ENCODE data around the gene RHBDD1. TPM values are rescaled to one million over a fixed set of nuclear protein-coding genes. Genes with fewer than 3 reads are reported as not detected.

Gene RHBDD1
- polyA plus RNA-seq, 1 donor from 2014 or later: 5.4 TPM

GRCh38 chr2:226984750-226985582, 149.1 kb downstream of the RHBDD1 start:
- Histone ChIP-seq H2AFZ (ENCODE audit: low read depth, low read length) (peak overlapping the region; percentile 31), H3K9me2 (ENCODE audit: insufficient read depth, low read length) (no peaks in the 10 kb centered on the region), H3K9ac (ENCODE audit: low read length) (peak overlapping the region; percentile 30), H3K9me3 (ENCODE audit: low read length) (no peaks in the 10 kb centered on the region), H3F3A (ENCODE audit: insufficient read depth, low read length, poor library complexity, severe bottlenecking) (no peaks in the 10 kb centered on the region), H3K36me3 (ENCODE audit: insufficient read depth, low read length) (no peaks in the 10 kb centered on the region), H3K4me3 (ENCODE audit: low read length) (no peak overlapping the region), H4K20me1 (ENCODE audit: insufficient read depth) (no peaks in the 10 kb centered on the region), H3K79me2 (replicated peaks; ENCODE audit: insufficient read depth, low read length) (no peaks in the 10 kb centered on the region), H3K27me3 (ENCODE audit: insufficient read depth, low read depth, low read length) (no peaks in the 10 kb centered on the region), H3K4me2 (ENCODE audit: low read length) (no peak overlapping the region), H3K27ac (ENCODE audit: low read length) (peak overlapping the region; percentile 73)
- TF ChIP-seq SMC3 (conservative IDR thresholded peaks at IDR 0.05; ENCODE audit: poor library complexity): peak; percentile 99
- TF ChIP-seq MXI1 (conservative IDR thresholded peaks at IDR 0.05; ENCODE audit: poor library complexity, severe bottlenecking): no peak
- peak; percentile 94 for TF ChIP-seq CTCF (IDR thresholded peaks at IDR 0.05; ENCODE audit: poor library complexity, severe bottlenecking)
- peak; percentile 52 for TF ChIP-seq EP300 (conservative IDR thresholded peaks at IDR 0.05; ENCODE audit: poor library complexity, severe bottlenecking)
- no peak for TF ChIP-seq EZH2 (IDR thresholded peaks at IDR 0.05; ENCODE audit: borderline replicate concordance, insufficient read depth, low read length, poor library complexity, severe bottlenecking)
- TF ChIP-seq REST (IDR thresholded peaks at IDR 0.05; ENCODE audit: borderline replicate concordance): peak; percentile 61
- peak; percentile 55 for TF ChIP-seq POLR2AphosphoS5 (IDR thresholded peaks at IDR 0.05)
- peak; percentile 97 for TF ChIP-seq RAD21 (conservative IDR thresholded peaks at IDR 0.05)
- TF ChIP-seq TAF1 (IDR thresholded peaks at IDR 0.05; ENCODE audit: low read depth): no peak

- no peaks in the 10 kb centered on the region for H3K9me3 ChIP-seq (ENCODE audit: low read length)
- no peak overlapping the region for H3K4me2 ChIP-seq (ENCODE audit: low read length)
- H3K9me2 ChIP-seq (ENCODE audit: insufficient read depth, low read length): no peaks in the 10 kb centered on the region
- no peak for TF ChIP-seq EP300 (conservative IDR thresholded peaks at IDR 0.05; ENCODE audit: poor library complexity, severe bottlenecking)
- TF ChIP-seq EZH2 (IDR thresholded peaks at IDR 0.05; ENCODE audit: borderline replicate concordance, insufficient read depth, low read length, poor library complexity, severe bottlenecking): no peak
- no peak for TF ChIP-seq MXI1 (conservative IDR thresholded peaks at IDR 0.05; ENCODE audit: poor library complexity, severe bottlenecking)
- TF ChIP-seq SMC3 (conservative IDR thresholded peaks at IDR 0.05; ENCODE audit: poor library complexity): peak; percentile 19
- no peak for TF ChIP-seq REST (IDR thresholded peaks at IDR 0.05; ENCODE audit: borderline replicate concordance)
- TF ChIP-seq TAF1 (IDR thresholded peaks at IDR 0.05; ENCODE audit: low read depth): no peak
- TF ChIP-seq POLR2AphosphoS5 (IDR thresholded peaks at IDR 0.05): no peak
- no peaks in the 10 kb centered on the region for H3F3A ChIP-seq (ENCODE audit: insufficient read depth, low read length, poor library complexity, severe bottlenecking)
- H3K79me2 ChIP-seq (replicated peaks; ENCODE audit: insufficient read depth, low read length): no peaks in the 10 kb centered on the region
- H3K27ac ChIP-seq (ENCODE audit: low read length): peak overlapping the region; percentile 73
- no peak overlapping the region for H2AFZ ChIP-seq (ENCODE audit: low read depth, low read length)
- H4K20me1 ChIP-seq (ENCODE audit: insufficient read depth): no peaks in the 10 kb centered on the region
- no peaks in the 10 kb centered on the region for H3K27me3 ChIP-seq (ENCODE audit: insufficient read depth, low read depth, low read length)
- H3K4me3 ChIP-seq (ENCODE audit: low read length): no peak overlapping the region
- H3K36me3 ChIP-seq (ENCODE audit: insufficient read depth, low read length): no peaks in the 10 kb centered on the region
- no peak overlapping the region for H3K9ac ChIP-seq (ENCODE audit: low read length)
Measured at GRCh38 chr2:226985583-226985946, 149.7 kb downstream of the RHBDD1 start.
